K562 (cell line): ENCODE data around the gene HPCAL1. TPM values are rescaled to one million over a fixed set of nuclear protein-coding genes. Genes with fewer than 3 reads are reported as not detected.

Experiments
- ATAC-seq: fragments of 200-7000 bp; cut with Tn5 transposase; 3 replicates; pipeline ENCODE4 v1.9.1; 2020; ENCODE audit warnings: moderate library complexity
- BruUV-seq: library from RNA; stranded (reverse); fragments of 400-500 nt; replicated peaks from 2 replicates; lab custom pipeline; 2021; lab: Mats Ljungman, UMichigan
- CTCF ChIA-PET: fragments of 300-600 bp; formaldehyde crosslinking; extraction: SDS; loops from one replicate; lab custom pipeline; 2021; ENCODE audit warnings: low intra/inter-chr PET ratio; lab: Yijun Ruan, JAX
- POLR2A ChIA-PET: fragments of 300-600, 350-650 bp; sonication (Branson Sonifier 250); formaldehyde crosslinking; extraction: SDS; loops from one replicate; lab custom pipeline; 2021; ENCODE audit warnings: antibody characterized with exemption, inconsistent platforms; lab: Yijun Ruan, JAX
- DNase-seq, 4 experiments: peaks; one replicate each; pipeline versions ENCODE4 v3.0.0 to v3.0.0-alpha.2; 2011 to 2018; ENCODE audit warnings: low spot score in 3 of 4, mixed read lengths in 3 of 4; ENCODE audit errors: extremely low read depth in 1 of 4
- FAIRE-seq: peaks from 2 replicates; lab custom pipeline; 2011; peaks lifted over from hg19 to GRCh38; lab: Jason Lieb, UNC
- H2AFZ ChIP-seq: 2 replicates; pipeline ENCODE4 v1.6.0; 2011; ENCODE audit warnings: low read depth, low read length, control low read depth, inconsistent platforms
- H3K27ac ChIP-seq: fragments of 200-600 bp; 3 replicates; pipeline ENCODE4 v1.8.0; 2011; ENCODE audit warnings: low read depth, mild to moderate bottlenecking, control low read depth, inconsistent platforms, low read length, moderate library complexity, mixed read lengths; ENCODE audit errors: extremely low read depth
- H3K27me3 ChIP-seq, 2 experiments: fragments of 300-600 bp in 1 of 2; 2 replicates in 1 of 2; 3 replicates in 1 of 2; pipeline versions ENCODE4 v1.6.0 to v1.8.0; 2011; ENCODE audit warnings: inconsistent platforms in 2 of 2, low read length in 2 of 2, mild to moderate bottlenecking in 1 of 2, mixed read lengths in 1 of 2, moderate library complexity in 1 of 2; ENCODE audit not compliant: control insufficient read depth in 2 of 2, insufficient read depth in 2 of 2
- H3K36me3 ChIP-seq: fragments of 300-600 bp; 3 replicates; pipeline ENCODE4 v1.8.0; 2011; ENCODE audit warnings: mild to moderate bottlenecking, low read length, inconsistent platforms; ENCODE audit not compliant: control insufficient read depth, insufficient read depth
- H3K4me1 ChIP-seq, 2 experiments: fragments of 200-600 bp in 1 of 2; replicated peaks in 1 of 2; 2 replicates in 1 of 2; 3 replicates in 1 of 2; pipeline versions ENCODE4 v1.5.1 to v1.8.0; 2011; ENCODE audit warnings: inconsistent platforms in 2 of 2, low read length in 2 of 2, mild to moderate bottlenecking in 1 of 2, mixed read lengths in 1 of 2, moderate library complexity in 1 of 2; ENCODE audit not compliant: control insufficient read depth in 2 of 2, insufficient read depth in 2 of 2
- H3K4me2 ChIP-seq: 2 replicates; pipeline ENCODE4 v1.6.1; 2011; ENCODE audit warnings: low read length, control low read depth, inconsistent platforms, mixed read lengths; ENCODE audit not compliant: insufficient read depth
- H3K4me3 ChIP-seq: fragments of 200-600 bp; sonication (generic), shearing (Covaris generic); 2 replicates; pipeline ENCODE4 v1.5.1; 2016; ENCODE audit warnings: control low read depth, inconsistent platforms
- H3K79me2 ChIP-seq: fragments of 200-600 bp; 3 replicates; pipeline ENCODE4 v1.8.0; 2011; ENCODE audit warnings: low read length, inconsistent platforms; ENCODE audit not compliant: control insufficient read depth, insufficient read depth
- H3K9ac ChIP-seq, 2 experiments: 2 replicates each; pipeline versions ENCODE4 v1.6.0 to v1.6.1; 2011; ENCODE audit warnings: low read depth in 2 of 2, low read length in 2 of 2, control low read depth in 1 of 2, inconsistent platforms in 1 of 2, mild to moderate bottlenecking in 1 of 2, mixed read lengths in 1 of 2; ENCODE audit not compliant: insufficient read depth in 1 of 2
- H3K9me1 ChIP-seq: one replicate; pipeline ENCODE4 v1.6.0; 2011; ENCODE audit warnings: inconsistent platforms, mild to moderate bottlenecking, low read length, moderate library complexity; ENCODE audit not compliant: control insufficient read depth, insufficient read depth
- H3K9me3 ChIP-seq: replicated peaks from 2 replicates; pipeline ENCODE4 v1.5.1; 2011; ENCODE audit warnings: low read depth, low read length, inconsistent platforms; ENCODE audit not compliant: control insufficient read depth, insufficient read depth
- H4K20me1 ChIP-seq: replicated peaks from 2 replicates; pipeline ENCODE4 v1.6.1; 2011; ENCODE audit warnings: low read length, inconsistent platforms, mixed read lengths; ENCODE audit not compliant: control insufficient read depth, insufficient read depth
- CCNT2 ChIP-seq: IDR thresholded peaks from 2 replicates; pipeline ENCODE4 v1.6.1; 2011; ENCODE audit warnings: borderline replicate concordance, low read depth, mild to moderate bottlenecking, moderate library complexity, mixed read lengths, low read length; ENCODE audit not compliant: insufficient read length; ENCODE audit errors: extremely low read depth
- CTCF ChIP-seq, 3 experiments: IDR thresholded peaks in 2 of 3; conservative IDR thresholded peaks in 1 of 3; 2 replicates each; pipeline ENCODE4 v1.5.1; 2011 to 2012; ENCODE audit warnings: low read length in 3 of 3, mild to moderate bottlenecking in 3 of 3, control low read depth in 2 of 3, improper control_type of control experiment in 1 of 3, inconsistent platforms in 1 of 3, low read depth in 1 of 3, mixed read lengths in 1 of 3, moderate library complexity in 1 of 3; ENCODE audit not compliant: insufficient read depth in 2 of 3
- CXXC5 ChIP-seq: fragments of 250-450 bp; sonication (Bioruptor Pico); IDR thresholded peaks from 2 replicates; pipeline ENCODE4 v1.8.0; 2022; ENCODE audit warnings: inconsistent platforms, mild to moderate bottlenecking, moderate library complexity
- ERF ChIP-seq: fragments of 450-650 bp; formaldehyde crosslinking; IDR thresholded peaks from 2 replicates; pipeline ENCODE4 v1.4.0; 2020; ENCODE audit warnings: mild to moderate bottlenecking, mixed read lengths
- ESRRA ChIP-seq: fragments of 450-650 bp; IDR thresholded peaks from 2 replicates; pipeline ENCODE4 v1.6.1; 2014; ENCODE audit warnings: low read depth, mild to moderate bottlenecking, moderate library complexity, borderline replicate concordance
- FOXJ3 ChIP-seq: sonication (generic); formaldehyde crosslinking; IDR thresholded peaks from 2 replicates; pipeline ENCODE4 v1.4.0; 2020; ENCODE audit warnings: mild to moderate bottlenecking, missing genetic modification reagents
- JUNB ChIP-seq: fragments of 450-650 bp; formaldehyde crosslinking; conservative IDR thresholded peaks from 2 replicates; pipeline ENCODE4 v1.4.0; 2020; ENCODE audit warnings: mild to moderate bottlenecking
- MAFF ChIP-seq: IDR thresholded peaks from 2 replicates; pipeline ENCODE4 v1.6.1; 2012; ENCODE audit warnings: low read length, improper control_type of control experiment
- NFRKB ChIP-seq: fragments of 450-650 bp; IDR thresholded peaks from 2 replicates; pipeline ENCODE4 v1.6.1; 2016; ENCODE audit warnings: low read depth
- THRAP3 ChIP-seq: fragments of 450-650 bp; IDR thresholded peaks from 2 replicates; pipeline ENCODE4 v1.6.1; 2016; ENCODE audit warnings: mild to moderate bottlenecking, inconsistent platforms, borderline replicate concordance
- USF2 ChIP-seq: sonication (generic); formaldehyde crosslinking; IDR thresholded peaks from 2 replicates; pipeline ENCODE4 v1.5.0; 2020; ENCODE audit warnings: missing genetic modification reagents
- YY1 ChIP-seq, 3 experiments: IDR thresholded peaks; 2 replicates each; pipeline ENCODE4 v1.6.1; 2011; ENCODE audit warnings: low read length in 2 of 3, mild to moderate bottlenecking in 2 of 3, moderate library complexity in 2 of 3, borderline replicate concordance in 1 of 3, control low read depth in 1 of 3, low read depth in 1 of 3; ENCODE audit not compliant: insufficient read depth in 3 of 3, insufficient replicate concordance in 2 of 3, control insufficient read depth in 1 of 3, insufficient read length in 1 of 3; ENCODE audit errors: extremely low read depth in 1 of 3
- ZBTB34 ChIP-seq: fragments of 250-450 bp; sonication (Bioruptor Pico); IDR thresholded peaks from 2 replicates; pipeline ENCODE4 v1.8.0; 2021; ENCODE audit warnings: mild to moderate bottlenecking, moderate library complexity
- ZBTB7A ChIP-seq: IDR thresholded peaks from 2 replicates; pipeline ENCODE4 v1.6.1; 2011; ENCODE audit warnings: low read depth, mild to moderate bottlenecking, low read length, moderate library complexity, borderline replicate concordance; ENCODE audit not compliant: control insufficient read depth
- ZFPM2 ChIP-seq: fragments of 250-450 bp; sonication (Bioruptor Pico); IDR thresholded peaks from 2 replicates; pipeline ENCODE4 v1.5.1; 2022; ENCODE audit warnings: mild to moderate bottlenecking
- WGBS: fragments of 100-300 bp; shearing (Covaris generic); methylation state at CpG from one replicate; pipeline ENCODE4 v1.1.6; 2016; ENCODE audit warnings: low coverage, mixed read lengths; ENCODE audit not compliant: insufficient coverage; ENCODE audit errors: missing lambda C conversion rate; 5-methylcytosine and 5-hydroxymethylcytosine counted together
- in situ Hi-C: fragments of 300-500 bp; cut with MboI; formaldehyde crosslinking; loops from 4 replicates; pipeline ENCODE4 v1.15.0; 2018; ENCODE audit warnings: inconsistent platforms, mixed read lengths
- intact Hi-C: fragments of 100-400 bp; cut with micrococcal nuclease; formaldehyde crosslinking; loops from 2 replicates; pipeline ENCODE4 v1.14.2; 2022
- polyA plus RNA-seq, 8 experiments: library from polyadenylated mRNA; depleted of rRNA in 4 of 8; stranded (reverse) in 5 of 8; unstranded in 3 of 8; fragments of >200 nt; fragmentation: Nextera tagmentation in 2 of 8; fragmentation: Illumina TruSeq in 1 of 8; extraction: Ambion mirVana in 2 of 8; extraction: Trizol in 1 of 8; gene quantifications; 2 replicates each; pipeline versions ENCODE4 v1.2.1 to v1.2.3, GENCODE V29; 2011 to 2014; ENCODE audit warnings: inconsistent platforms in 1 of 8, missing spikeins in 1 of 8
- total RNA-seq, 7 experiments: library from RNA; depleted of rRNA in 6 of 7; stranded (reverse); fragments of >200 nt in 6 of 7; fragmentation: Illumina TruSeq in 2 of 7; extraction: Trizol in 2 of 7; gene quantifications; 2 replicates each; pipeline versions ENCODE4 v1.2.1 to v1.2.3, GENCODE V29; 2011 to 2021; ENCODE audit warnings: low replicate concordance in 1 of 7

HPCAL1 gene
- total and polyA plus RNA-seq, 9 of the 15 experiments (the other 6 are each of a cell fraction or from before 2014, with no cell fraction given), result 2.7 to 65.5 (median 23.9) TPM

GRCh38 chr2:10254373-10255188 lies 48.1 kb upstream of the HPCAL1 start:
- H2AFZ ChIP-seq, result peak overlapping the region; percentile 95
- CTCF ChIA-PET, result no interaction called here
- H3K4me3 ChIP-seq, result no peak overlapping the region
- WGBS, result 40% methylated on average over 30 of the region's 31 CpGs
- H3K9me1 ChIP-seq, result peaks cover 3% of the 10 kb centered on the region
- FAIRE-seq (peak; percentile 94), ATAC-seq (peak; percentile 91), DNase-seq (peak; percentile 79 to 89 (median 83))
- no peaks in the 10 kb centered on the region for H4K20me1 ChIP-seq
- peak overlapping the region; percentile 73 for H3K27ac ChIP-seq
- no peaks in the 10 kb centered on the region for H3K27me3 ChIP-seq
- H3K4me2 ChIP-seq, result peak overlapping the region; percentile 68
- in situ Hi-C loops, result loop anchor here (25.0 kb wide), 1 partner anchor 158 kb away; no protein-coding TSS in a partner anchor
- POLR2A ChIA-PET, result interaction anchor here (0.6 to 2.0 kb wide), 6 partner anchors 9 to 154 kb away, joined by 3 to 7 read pairs (median 4); no protein-coding TSS in a partner anchor
- H3K9me3 ChIP-seq, result peaks cover 5% of the 10 kb centered on the region; the same call in 1 of the 2 replicates
- no peaks in the 10 kb centered on the region for H3K79me2 ChIP-seq
- H3K36me3 ChIP-seq, result no peaks in the 10 kb centered on the region
- BruUV-seq, result no TSS peak
- H3K9ac ChIP-seq, result peak overlapping the region; percentile 69 to 76
- intact Hi-C loops, result no loop called here
- H3K4me1 ChIP-seq, result peaks cover 22 to 45% of the 10 kb centered on the region in 2 experiments
- TF ChIP-seq CXXC5 (CRISPR knock-in tag) (no peak), YY1 (IDR thresholded peaks at IDR 0.05; ENCODE audit: borderline replicate concordance in 1 of 3, control insufficient read depth in 1 of 3, extremely low read depth in 1 of 3, insufficient read depth in 3 of 3, insufficient read length in 1 of 3, insufficient replicate concordance in 2 of 3, low read depth in 1 of 3, low read length in 2 of 3) (peak in 1 of 3 experiments; percentile 11), CCNT2 (no peak), MAFF (peak; percentile 9; the same call in 1 of the 2 replicates), CTCF (IDR thresholded peaks at IDR 0.05 in 2 of 3, conservative IDR thresholded peaks at IDR 0.05 in 1 of 3; ENCODE audit: insufficient read depth in 2 of 3, low read depth in 1 of 3, low read length in 3 of 3) (0 out of 6 replicates have a peak, but pooled peaks of 2 of the 3 experiments have one; percentile 3 to 14), ZBTB7A (peak; percentile 45; the same call in 1 of the 2 replicates), ZBTB34 (CRISPR knock-in tag) (no peak), FOXJ3 (no peak), ERF (CRISPR knock-in tag) (no peak), JUNB (CRISPR knock-in tag) (no peak), THRAP3 (no peak), NFRKB (0 out of 2 replicates have a peak, but pooled peaks have one; percentile 40), USF2 (CRISPR knock-in tag) (no peak), ZFPM2 (CRISPR knock-in tag) (no peak), ESRRA (no peak)
